ENCODE results near the gene ACO1.

- TF ChIP-seq POLR2A (IDR thresholded peaks at IDR 0.05) (no peak), EP300 (IDR thresholded peaks at IDR 0.05) (no peak)
- TF ChIP-seq, protein P1, sequence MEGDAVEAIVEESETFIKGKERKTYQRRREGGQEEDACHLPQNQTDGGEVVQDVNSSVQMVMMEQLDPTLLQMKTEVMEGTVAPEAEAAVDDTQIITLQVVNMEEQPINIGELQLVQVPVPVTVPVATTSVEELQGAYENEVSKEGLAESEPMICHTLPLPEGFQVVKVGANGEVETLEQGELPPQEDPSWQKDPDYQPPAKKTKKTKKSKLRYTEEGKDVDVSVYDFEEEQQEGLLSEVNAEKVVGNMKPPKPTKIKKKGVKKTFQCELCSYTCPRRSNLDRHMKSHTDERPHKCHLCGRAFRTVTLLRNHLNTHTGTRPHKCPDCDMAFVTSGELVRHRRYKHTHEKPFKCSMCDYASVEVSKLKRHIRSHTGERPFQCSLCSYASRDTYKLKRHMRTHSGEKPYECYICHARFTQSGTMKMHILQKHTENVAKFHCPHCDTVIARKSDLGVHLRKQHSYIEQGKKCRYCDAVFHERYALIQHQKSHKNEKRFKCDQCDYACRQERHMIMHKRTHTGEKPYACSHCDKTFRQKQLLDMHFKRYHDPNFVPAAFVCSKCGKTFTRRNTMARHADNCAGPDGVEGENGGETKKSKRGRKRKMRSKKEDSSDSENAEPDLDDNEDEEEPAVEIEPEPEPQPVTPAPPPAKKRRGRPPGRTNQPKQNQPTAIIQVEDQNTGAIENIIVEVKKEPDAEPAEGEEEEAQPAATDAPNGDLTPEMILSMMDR (IDR thresholded peaks at IDR 0.05): no peak
Measured at GRCh38 chr9:32412440-32412839, 28.0 kb downstream of the ACO1 start.
